HG02870 (cell line): ENCODE measurements around the gene PROP1.
"Not testable (repeated sequence)": the region's sequence is repeated elsewhere in the genome, so short reads cannot be mapped to it uniquely, and the experiment has no call there.

Source experiments
- ATAC-seq: cut with Tn5 transposase; IDR thresholded peaks from one replicate; pipeline ENCODE4 v1.9.1; 2021; ENCODE audit warnings: mild to moderate bottlenecking, moderate library complexity; ENCODE audit not compliant: unreplicated experiment

Gene PROP1

GRCh38 chr5:177995691-177996595 is at the start of gene PROP1:
TSS of gene PROP1 (minus strand) at chr5:177996242. CDS start at chr5:177995933, 309 bp downstream.
- ATAC-seq: no peak

- ATAC-seq: not testable (repeated sequence)
Observed at GRCh38 chr5:178019379-178020030, 23.5 kb upstream of the PROP1 start.

- ATAC-seq: not testable (repeated sequence)
Observed at GRCh38 chr5:178012758-178013157, 16.7 kb upstream of the PROP1 start.

- not testable (repeated sequence) for ATAC-seq
Observed at GRCh38 chr5:178011816-178012554, 15.9 kb upstream of the PROP1 start.

- not testable (repeated sequence) for ATAC-seq
Observed at GRCh38 chr5:178007272-178007671, 11.2 kb upstream of the PROP1 start.

GRCh38 chr5:178006536-178007231 is 10.6 kb upstream of the PROP1 start:
- not testable (repeated sequence) for ATAC-seq

- not testable (repeated sequence) for ATAC-seq
Observed at GRCh38 chr5:178006181-178006535, 10.1 kb upstream of the PROP1 start.

- no peak for ATAC-seq
Observed at GRCh38 chr5:177997846-177998245, 1.8 kb upstream of the PROP1 start.

GRCh38 chr5:177997319-177997670 is 1.3 kb upstream of the PROP1 start:
- ATAC-seq: no peak

- no peak for ATAC-seq
Observed at GRCh38 chr5:177996660-177997318, 747 bp upstream of the PROP1 start.

GRCh38 chr5:177994561-177995190 is 1.4 kb downstream of the PROP1 start:
- ATAC-seq: no peak

GRCh38 chr5:177994063-177994462 is 2.0 kb downstream of the PROP1 start:
- ATAC-seq: no peak

GRCh38 chr5:177992466-177992865 is 3.6 kb downstream of the PROP1 start:
- no peak for ATAC-seq

- no peak for ATAC-seq
Observed at GRCh38 chr5:177988989-177989625, 6.9 kb downstream of the PROP1 start.

GRCh38 chr5:177987326-177987725 is 8.7 kb downstream of the PROP1 start:
- no peak for ATAC-seq

GRCh38 chr5:177985430-177986040 is 10.5 kb downstream of the PROP1 start:
- no peak for ATAC-seq

GRCh38 chr5:177984584-177985206 is 11.3 kb downstream of the PROP1 start:
- no peak for ATAC-seq

GRCh38 chr5:177983763-177984583 is 12.1 kb downstream of the PROP1 start:
- no peak for ATAC-seq
